Activated CD8-positive, alpha-beta T cell treated with anti-CD3 and anti-CD28 coated beads for 36 hours (primary cell): ENCODE results near the gene LRP1B. TPM values are rescaled to one million over a fixed set of nuclear protein-coding genes. Genes with fewer than 3 reads are reported as not detected.

Experiments
- ATAC-seq: fragments of 200-7000 bp; cut with Tn5 transposase; one replicate; pipeline ENCODE4 v1.10.0; 2021; ENCODE audit warnings: mild to moderate bottlenecking, moderate library complexity
- CTCF ChIA-PET: fragments of 350-600 bp; sonication (Branson Sonifier 250); formaldehyde crosslinking; loops from one replicate; lab custom pipeline; 2021; ENCODE audit warnings: antibody characterized with exemption; lab: Charles Lee
- POLR2A ChIA-PET: fragments of 350-600 bp; sonication (Branson Sonifier 250); formaldehyde crosslinking; loops from one replicate; lab custom pipeline; 2021; ENCODE audit warnings: antibody characterized with exemption; lab: Charles Lee
- DNase-seq: peaks from one replicate; pipeline ENCODE4 v3.0.0-alpha.2; 2020
- H3K27ac Mint-ChIP-seq: one replicate; pipeline ENCODE4 v1.8.0; 2021; ENCODE audit warnings: mild to moderate bottlenecking, mixed read lengths
- H3K27me3 Mint-ChIP-seq: one replicate; pipeline ENCODE4 v1.8.0; 2021; ENCODE audit warnings: mixed read lengths
- H3K36me3 Mint-ChIP-seq: one replicate; pipeline ENCODE4 v1.8.0; 2021; ENCODE audit warnings: low read depth, mixed read lengths
- H3K4me1 Mint-ChIP-seq: one replicate; pipeline ENCODE4 v1.8.0; 2021; ENCODE audit warnings: low read depth, mixed read lengths
- H3K4me3 Mint-ChIP-seq: one replicate; pipeline ENCODE4 v1.8.0; 2021; ENCODE audit warnings: mild to moderate bottlenecking, moderate library complexity, mixed read lengths
- H3K9me3 Mint-ChIP-seq: one replicate; pipeline ENCODE4 v1.8.0; 2021; ENCODE audit warnings: mixed read lengths
- CTCF ChIP-seq: fragments of 200-600 bp; IDR thresholded peaks from one replicate; pipeline ENCODE4 v1.8.0; 2022; ENCODE audit warnings: antibody characterized with exemption, mild to moderate bottlenecking
- intact Hi-C: fragments of 100-400 bp; cut with micrococcal nuclease; formaldehyde crosslinking; loops from one replicate; pipeline ENCODE4 v1.10.0; 2022
- total RNA-seq, 2 experiments: library from RNA; stranded (reverse); gene quantifications; one replicate each; pipeline ENCODE4 v1.2.3, GENCODE V29; 2021

The LRP1B gene
- total RNA-seq, 2 experiments from 2014 or later: not detected

- ChIA-PET CTCF (no interaction called here), POLR2A (no interaction called here)
Measured at GRCh38 chr2:140841141-140841540, 1289.7 kb downstream of the LRP1B start.

GRCh38 chr2:140836826-140837225 is 1294.0 kb downstream of the LRP1B start:
- ATAC-seq: no peak
- H3K27me3 Mint-ChIP-seq: no peaks in the 10 kb centered on the region
- CTCF ChIA-PET: no interaction called here

More at GRCh38 chr2:140841141-140841540, 1289.7 kb downstream of the LRP1B start:
- TF ChIP-seq CTCF: no peak
- H3K27me3 Mint-ChIP-seq: no peaks in the 10 kb centered on the region
- no peak overlapping the region for H3K4me3 Mint-ChIP-seq
- intact Hi-C loops: no loop called here
- DNase-seq (no peak), ATAC-seq (no peak)
- no peaks in the 10 kb centered on the region for H3K4me1 Mint-ChIP-seq
- H3K36me3 Mint-ChIP-seq: no peaks in the 10 kb centered on the region
- peaks cover 2% of the 10 kb centered on the region for H3K9me3 Mint-ChIP-seq
- H3K27ac Mint-ChIP-seq: no peak overlapping the region

GRCh38 chr2:140835079-140835478 is 1295.7 kb downstream of the LRP1B start:
- CTCF ChIA-PET: no interaction called here
- DNase-seq: no peak
- intact Hi-C loops: no loop called here
- no peaks in the 10 kb centered on the region for H3K27me3 Mint-ChIP-seq
- peaks cover 9% of the 10 kb centered on the region for H3K9me3 Mint-ChIP-seq
- POLR2A ChIA-PET: no interaction called here
- ATAC-seq: no peak
- no peaks in the 10 kb centered on the region for H3K36me3 Mint-ChIP-seq
- no peak overlapping the region for H3K27ac Mint-ChIP-seq
- H3K4me3 Mint-ChIP-seq: no peak overlapping the region
- no peaks in the 10 kb centered on the region for H3K4me1 Mint-ChIP-seq
- TF ChIP-seq CTCF: no peak

More at GRCh38 chr2:140836826-140837225, 1294.0 kb downstream of the LRP1B start:
- H3K9me3 Mint-ChIP-seq: peaks cover 2% of the 10 kb centered on the region
- TF ChIP-seq CTCF: no peak
- no peaks in the 10 kb centered on the region for H3K36me3 Mint-ChIP-seq
- H3K4me1 Mint-ChIP-seq: no peaks in the 10 kb centered on the region
- H3K27ac Mint-ChIP-seq: no peak overlapping the region
- POLR2A ChIA-PET: no interaction called here
- intact Hi-C loops: no loop called here
- DNase-seq: no peak
- H3K4me3 Mint-ChIP-seq: no peak overlapping the region

DNA sequence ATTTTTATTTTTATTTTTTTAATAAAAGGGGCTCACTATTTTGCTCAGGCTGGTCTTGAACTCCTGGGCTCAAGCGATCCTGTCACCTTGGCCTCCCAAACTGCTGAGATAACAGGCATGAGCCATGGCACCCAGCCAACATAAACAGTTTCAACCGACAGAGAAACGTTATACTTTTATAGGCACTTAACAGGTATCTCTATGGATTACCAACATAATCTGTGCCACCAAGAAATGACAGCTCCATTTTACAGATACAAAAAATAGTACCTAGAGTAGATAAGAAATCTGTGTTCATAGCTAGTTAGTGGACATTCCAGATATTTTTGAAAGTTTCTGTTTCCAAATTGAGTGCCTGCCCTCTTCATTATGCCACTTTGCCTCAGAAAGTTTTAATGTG is 1316.7 kb downstream of the LRP1B start:
- no peak overlapping the region for H3K27ac Mint-ChIP-seq
- H3K27me3 Mint-ChIP-seq: no peaks in the 10 kb centered on the region
- DNase-seq (no peak), ATAC-seq (no peak)
- intact Hi-C loops: no loop called here
- no peak overlapping the region for H3K4me3 Mint-ChIP-seq
- peaks cover 4% of the 10 kb centered on the region for H3K9me3 Mint-ChIP-seq
- POLR2A ChIA-PET: no interaction called here
- no peaks in the 10 kb centered on the region for H3K4me1 Mint-ChIP-seq
- no peak for TF ChIP-seq CTCF
- H3K36me3 Mint-ChIP-seq: no peaks in the 10 kb centered on the region
- CTCF ChIA-PET: no interaction called here

DNA sequence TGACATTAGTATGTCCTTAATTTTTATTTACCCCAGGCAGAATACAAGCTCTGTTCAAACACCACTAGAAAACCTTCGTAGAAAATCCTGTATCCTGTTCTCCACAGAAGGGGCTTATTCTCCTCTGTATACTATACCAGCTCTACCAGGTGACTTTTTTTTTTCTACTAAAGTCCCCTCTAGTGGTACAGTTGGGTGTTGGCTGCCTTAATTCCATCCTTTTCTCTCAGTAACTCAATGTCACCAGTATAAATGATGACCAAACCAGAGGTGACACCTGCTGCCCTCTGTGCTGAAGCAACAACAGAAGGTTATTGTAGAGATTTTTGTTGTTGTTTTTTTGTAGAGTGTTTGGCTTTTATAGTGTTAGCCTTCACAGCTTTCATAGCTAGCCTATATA is 1322.0 kb downstream of the LRP1B start:
- POLR2A ChIA-PET: no interaction called here
- ATAC-seq: no peak
- no peak overlapping the region for H3K27ac Mint-ChIP-seq

More for the DNA sequence above, 1322.0 kb downstream of the LRP1B start:
- CTCF ChIA-PET: no interaction called here
- H3K27me3 Mint-ChIP-seq: no peaks in the 10 kb centered on the region
- peaks cover 4% of the 10 kb centered on the region for H3K9me3 Mint-ChIP-seq
- no peaks in the 10 kb centered on the region for H3K4me1 Mint-ChIP-seq
- no peak for DNase-seq
- no peak overlapping the region for H3K4me3 Mint-ChIP-seq
- TF ChIP-seq CTCF: no peak
- intact Hi-C loops: no loop called here
- H3K36me3 Mint-ChIP-seq: no peaks in the 10 kb centered on the region
